HG03354 (cell line): ENCODE results near the gene TFDP1.

Experiments
- ATAC-seq: cut with Tn5 transposase; IDR thresholded peaks from one replicate; pipeline ENCODE4 v1.9.1; 2021; ENCODE audit warnings: mild to moderate bottlenecking; ENCODE audit not compliant: unreplicated experiment, poor library complexity, severe bottlenecking

Gene TFDP1, protein sequence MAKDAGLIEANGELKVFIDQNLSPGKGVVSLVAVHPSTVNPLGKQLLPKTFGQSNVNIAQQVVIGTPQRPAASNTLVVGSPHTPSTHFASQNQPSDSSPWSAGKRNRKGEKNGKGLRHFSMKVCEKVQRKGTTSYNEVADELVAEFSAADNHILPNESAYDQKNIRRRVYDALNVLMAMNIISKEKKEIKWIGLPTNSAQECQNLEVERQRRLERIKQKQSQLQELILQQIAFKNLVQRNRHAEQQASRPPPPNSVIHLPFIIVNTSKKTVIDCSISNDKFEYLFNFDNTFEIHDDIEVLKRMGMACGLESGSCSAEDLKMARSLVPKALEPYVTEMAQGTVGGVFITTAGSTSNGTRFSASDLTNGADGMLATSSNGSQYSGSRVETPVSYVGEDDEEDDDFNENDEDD

DNA sequence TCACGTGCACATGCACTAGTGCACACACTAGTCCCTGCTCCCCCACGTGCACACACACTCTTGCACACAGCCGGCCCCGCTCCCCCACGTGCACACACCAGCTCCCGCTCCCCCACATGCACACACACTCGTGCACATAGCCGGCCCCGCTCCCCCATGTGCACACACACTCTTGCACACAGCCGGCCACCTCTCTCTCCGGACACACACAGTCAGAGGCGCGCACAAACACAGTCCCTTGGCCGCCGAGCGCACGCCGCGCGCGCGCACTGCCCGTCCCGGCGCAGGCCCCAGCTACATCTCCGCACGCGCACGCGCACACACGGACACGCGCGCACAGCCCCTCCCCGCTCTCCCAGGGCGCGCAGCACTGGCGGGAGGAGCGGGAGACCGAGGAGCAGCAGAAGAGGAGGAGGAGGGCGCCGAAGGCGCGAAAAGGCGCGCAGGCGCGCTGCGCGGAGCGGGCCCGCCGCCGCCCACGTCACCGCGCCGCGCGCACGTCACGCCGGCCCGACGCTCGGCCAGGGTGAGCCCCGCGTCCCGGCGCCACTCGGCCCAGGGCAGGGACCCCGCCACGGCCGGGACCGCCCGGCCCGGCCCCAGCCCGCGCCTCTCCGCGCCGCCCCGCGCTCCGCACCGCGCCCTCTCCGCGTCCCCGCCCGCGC, at the start of gene TFDP1:
TFDP1 (plus strand) TSS at position 549 of the 665 bp plus-strand sequence. CDS start 1,085 bp downstream, outside the sequence.
- ATAC-seq = peak; percentile 85

DNA sequence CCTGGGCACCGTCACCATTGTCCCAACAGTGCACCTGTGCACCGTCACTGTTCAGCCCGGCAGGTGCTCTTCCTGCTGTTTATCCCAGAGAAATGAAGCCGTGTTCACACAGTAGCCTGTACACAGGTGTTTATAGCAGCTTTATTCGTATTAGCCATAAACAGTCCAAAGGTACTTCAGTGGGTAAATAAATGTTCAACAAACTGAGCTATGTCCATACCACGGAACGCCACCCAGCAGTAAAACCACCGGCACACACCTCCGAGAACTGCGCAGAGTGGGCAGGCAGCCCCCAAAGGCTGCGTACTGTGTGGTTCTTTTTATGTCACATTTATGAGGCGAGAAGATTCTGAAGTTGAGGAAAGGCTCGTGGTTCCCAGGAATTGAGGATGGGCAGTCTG, 49.2 kb upstream of the TFDP1 start:
- ATAC-seq = no peak

DNA sequence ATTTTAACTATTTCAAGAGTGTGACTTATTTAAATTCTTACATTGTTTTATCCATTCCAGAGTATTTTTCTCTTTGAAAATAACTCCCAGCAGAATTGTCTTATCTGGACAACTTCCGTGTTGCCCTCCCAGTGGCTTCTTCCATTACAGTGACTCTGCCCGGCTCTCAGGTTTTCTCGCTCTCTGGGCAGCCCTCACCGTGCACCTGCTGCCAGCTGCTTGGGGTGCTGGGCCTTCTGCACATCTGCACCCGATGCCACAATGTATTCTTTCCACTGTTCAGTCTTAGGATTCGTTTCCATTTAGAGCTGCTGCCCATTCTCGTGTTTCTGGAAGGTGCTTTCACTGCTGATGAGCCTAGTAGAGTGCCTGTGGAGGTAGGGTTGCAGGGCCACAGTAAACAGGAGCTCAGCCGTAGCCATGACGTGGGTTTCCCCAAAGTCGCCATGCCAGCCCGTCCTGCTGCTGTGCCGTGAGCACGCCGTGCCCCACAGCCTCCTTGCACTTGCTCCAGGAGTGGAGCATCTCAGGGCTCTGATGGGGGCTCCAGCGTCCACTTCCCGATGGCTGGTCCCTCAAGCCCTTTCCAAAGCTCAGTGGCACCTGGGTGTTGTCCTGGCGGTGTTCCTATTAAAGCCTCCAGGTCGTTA, 48.0 kb upstream of the TFDP1 start:
- no peak for ATAC-seq

DNA sequence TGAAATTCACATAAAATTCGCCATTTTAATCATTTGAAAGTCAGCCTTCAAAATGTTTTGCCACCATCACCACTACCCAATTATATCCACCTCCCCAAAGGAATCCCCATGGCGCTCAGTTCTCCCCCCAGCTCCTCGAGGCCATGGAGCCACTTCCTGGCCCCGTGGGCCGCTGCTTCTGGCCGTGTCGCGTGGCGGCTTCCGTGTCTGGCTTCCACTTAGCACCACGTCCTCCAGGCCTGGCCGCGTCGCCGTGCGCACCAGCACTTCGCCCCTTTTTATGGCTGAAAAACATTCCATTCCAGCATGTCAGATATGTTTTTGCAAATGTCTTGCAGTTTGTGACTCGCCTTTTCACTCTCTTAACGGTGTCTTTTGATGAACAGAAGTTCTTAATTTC, 47.3 kb upstream of the TFDP1 start:
- no peak for ATAC-seq

GRCh38 chr13:113537909-113538688, 46.5 kb upstream of the TFDP1 start:
- no peak for ATAC-seq

GRCh38 chr13:113538689-113539058, 45.9 kb upstream of the TFDP1 start:
- no peak for ATAC-seq

DNA sequence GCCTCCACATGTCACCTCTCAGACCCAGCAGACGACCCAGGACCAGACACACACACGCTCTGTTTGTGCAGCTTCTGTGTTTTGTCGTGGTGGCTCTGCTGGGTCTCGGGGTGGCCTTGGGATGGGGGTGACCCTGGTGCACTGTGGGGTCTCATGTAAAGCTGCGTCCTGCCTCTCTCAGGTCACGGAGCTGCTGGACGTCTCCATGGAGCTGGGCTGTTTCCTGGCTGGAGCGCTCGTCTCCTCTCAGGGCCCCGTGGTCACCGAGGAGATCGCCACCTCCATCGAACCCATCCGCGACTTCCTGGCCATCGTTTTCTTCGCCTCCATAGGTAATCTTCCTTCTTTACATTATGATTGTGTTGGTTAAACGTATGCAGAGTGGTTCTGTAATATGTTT, 45.4 kb upstream of the TFDP1 start:
- ATAC-seq = no peak

- ATAC-seq = no peak
Measured at GRCh38 chr13:113539822-113540221, 44.7 kb upstream of the TFDP1 start.

DNA sequence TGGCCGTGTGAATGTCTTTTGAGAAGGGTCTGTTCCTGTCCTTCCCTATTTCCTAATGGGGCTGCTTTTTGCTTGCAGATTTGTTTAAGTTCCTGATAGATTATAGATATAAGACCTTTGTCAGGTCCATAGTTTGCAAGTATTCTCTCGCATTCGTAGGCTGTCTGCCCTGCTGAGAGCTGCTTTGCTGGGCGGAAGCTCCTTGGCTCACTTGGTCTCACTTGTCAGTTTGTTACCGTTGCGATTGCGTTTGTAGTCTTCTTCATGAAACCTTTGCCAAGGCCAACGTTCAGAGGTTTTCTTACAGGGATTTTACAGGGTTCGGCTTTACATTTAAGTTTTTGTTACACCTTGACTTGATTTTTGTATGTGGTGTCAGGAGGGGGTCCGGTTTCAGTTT, 44.0 kb upstream of the TFDP1 start:
- ATAC-seq = no peak

- no peak for ATAC-seq
Measured at GRCh38 chr13:113542751-113543424, 41.7 kb upstream of the TFDP1 start.

DNA sequence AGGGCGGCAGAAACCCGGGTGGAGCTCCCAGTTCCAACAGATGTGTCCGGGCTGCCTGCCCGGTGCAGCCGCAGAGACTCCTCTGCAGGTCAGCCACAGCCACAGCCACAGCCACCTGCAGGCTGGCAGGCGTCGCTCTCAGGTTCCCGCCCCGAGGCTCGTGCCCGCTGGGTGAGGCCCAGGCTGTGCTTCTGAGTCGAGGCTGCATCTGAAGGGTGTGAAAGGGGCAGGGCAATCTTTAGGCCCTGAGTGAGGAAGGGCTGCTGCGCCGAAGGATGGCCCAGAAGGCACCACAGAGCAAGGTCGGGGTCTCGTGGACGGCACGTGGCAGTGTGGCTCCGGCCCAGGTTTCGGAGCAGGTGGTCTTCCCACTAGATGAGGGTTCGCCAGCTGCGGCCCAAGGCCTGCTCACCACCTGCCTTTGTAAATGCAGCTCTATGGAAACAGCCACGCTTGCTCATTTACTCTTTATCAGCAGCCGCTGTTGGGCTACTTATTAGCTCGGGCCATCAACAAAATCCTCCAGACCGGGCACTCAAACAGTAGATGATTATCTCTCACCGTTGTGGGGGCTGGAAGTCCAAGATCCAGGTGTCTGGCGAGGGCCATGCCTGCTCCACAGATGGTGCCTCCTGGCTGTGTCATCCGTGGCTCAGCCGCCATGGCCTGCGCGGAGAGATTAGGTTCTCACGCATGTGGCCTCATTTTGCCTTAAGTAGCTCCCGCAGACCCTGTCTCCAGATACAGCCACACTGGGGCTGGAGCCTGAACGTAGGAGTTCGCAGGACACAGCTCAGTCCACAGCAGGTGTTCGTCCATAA, 40.3 kb upstream of the TFDP1 start:
- no peak for ATAC-seq

DNA sequence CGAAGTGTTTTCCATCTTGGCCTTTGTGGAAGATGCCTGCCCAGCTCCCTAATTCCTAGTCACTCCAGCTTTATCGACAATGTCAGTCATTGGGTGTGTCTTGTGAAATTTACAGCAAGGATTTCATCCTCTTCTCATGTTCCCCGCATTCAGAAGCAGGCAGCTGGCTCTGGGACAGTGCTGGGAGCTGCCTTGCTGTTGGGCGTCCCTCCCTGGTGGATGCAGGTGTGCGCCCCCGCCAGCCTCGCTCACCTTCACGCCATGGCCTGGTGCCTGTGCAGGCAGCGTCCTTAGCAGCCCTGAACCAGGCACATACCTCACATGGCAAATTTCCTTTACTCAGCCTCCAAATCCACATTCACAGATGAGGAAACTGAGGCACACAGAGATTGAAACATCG, 39.7 kb upstream of the TFDP1 start:
- no peak for ATAC-seq

DNA sequence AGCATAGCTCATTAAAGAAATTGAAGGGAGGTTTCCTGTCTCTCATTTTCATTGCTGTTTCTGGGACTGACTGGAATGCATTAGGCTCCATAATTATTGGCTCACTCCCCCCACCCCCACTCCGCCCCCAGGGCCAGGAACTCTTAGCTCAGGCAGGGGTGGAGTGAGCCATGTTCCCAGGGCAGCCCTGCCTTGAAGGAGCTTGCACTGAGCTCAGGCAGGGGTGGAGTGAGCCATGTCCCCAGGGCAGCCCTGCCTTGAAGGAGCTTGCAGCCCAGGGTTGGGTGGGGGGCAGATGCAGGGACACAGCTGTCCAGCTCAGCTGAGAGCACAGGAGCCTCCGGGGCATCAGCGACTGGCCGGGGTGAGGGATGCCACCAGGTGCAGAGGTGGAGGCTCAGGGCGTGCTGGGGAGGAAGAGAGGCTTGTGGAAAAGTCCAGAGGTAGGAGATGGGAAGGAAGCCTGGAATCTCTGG, 39.1 kb upstream of the TFDP1 start:
- ATAC-seq = no peak

- no peak for ATAC-seq
Measured at GRCh38 chr13:113545931-113546516, 38.5 kb upstream of the TFDP1 start.

DNA sequence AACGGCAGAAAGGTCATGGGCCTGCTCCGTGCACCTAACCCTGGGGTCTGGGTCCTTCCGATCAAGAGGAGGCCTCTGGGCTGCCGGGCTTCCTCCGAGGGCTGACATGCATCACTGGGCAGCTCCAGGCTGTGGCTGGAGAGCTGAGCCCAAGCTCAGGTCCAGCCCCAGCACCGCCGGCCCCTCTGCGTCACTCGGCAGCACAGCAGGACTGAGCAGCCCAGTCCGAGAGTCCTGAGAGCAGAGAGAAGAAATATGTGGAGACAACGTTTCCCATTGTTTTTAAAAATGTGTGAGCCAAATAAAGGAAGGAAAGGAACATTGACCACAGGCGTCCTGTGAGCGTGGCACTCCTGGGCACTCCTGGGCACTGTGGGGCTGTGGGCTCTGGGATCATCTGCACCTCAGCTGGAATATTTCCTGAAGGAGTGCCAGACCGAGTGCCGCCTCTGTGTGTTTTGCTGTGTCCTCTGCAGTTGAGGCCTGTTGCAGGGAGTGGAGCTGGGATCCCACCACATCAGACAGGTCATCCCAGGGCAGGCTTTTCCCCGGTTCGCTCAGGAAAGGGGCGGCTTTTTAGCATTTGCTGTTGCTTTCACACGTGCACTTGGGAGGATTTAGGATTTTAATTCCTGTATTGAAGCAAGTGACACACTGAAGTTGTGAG, 37.8 kb upstream of the TFDP1 start:
- no peak for ATAC-seq

DNA sequence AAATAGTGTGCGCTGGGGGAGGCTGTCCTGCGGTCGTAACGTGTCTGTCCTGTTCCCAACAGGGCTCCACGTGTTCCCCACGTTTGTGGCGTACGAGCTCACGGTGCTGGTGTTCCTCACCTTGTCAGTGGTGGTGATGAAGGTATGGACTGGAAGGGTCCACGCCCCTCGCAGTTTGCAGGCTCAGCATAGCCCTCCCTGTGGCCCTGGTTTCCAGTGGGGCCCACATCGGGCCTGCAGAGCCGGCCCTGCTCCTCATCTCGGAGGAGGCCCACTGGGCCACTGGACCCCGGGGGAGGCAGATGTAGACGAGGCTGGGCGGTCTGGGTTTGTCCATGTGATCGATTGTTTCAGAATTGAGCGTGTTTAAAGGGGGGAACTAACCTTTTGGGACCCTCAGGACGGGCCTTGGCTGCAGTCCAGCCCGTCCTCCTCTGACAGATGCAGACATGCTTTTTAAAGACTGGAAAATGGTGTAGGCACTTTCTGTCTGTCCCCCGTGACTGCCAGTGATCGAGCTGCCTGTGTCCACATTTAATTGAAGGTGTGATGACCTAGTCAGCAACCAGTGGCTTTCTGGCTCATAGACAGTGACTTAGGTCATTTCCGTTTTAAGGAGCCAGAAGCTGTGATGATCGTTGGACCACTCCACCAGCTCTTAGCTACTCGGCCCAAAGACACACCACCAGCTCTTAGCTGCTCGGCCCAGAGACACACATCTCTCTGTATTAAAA, 37.1 kb upstream of the TFDP1 start:
- no peak for ATAC-seq

DNA sequence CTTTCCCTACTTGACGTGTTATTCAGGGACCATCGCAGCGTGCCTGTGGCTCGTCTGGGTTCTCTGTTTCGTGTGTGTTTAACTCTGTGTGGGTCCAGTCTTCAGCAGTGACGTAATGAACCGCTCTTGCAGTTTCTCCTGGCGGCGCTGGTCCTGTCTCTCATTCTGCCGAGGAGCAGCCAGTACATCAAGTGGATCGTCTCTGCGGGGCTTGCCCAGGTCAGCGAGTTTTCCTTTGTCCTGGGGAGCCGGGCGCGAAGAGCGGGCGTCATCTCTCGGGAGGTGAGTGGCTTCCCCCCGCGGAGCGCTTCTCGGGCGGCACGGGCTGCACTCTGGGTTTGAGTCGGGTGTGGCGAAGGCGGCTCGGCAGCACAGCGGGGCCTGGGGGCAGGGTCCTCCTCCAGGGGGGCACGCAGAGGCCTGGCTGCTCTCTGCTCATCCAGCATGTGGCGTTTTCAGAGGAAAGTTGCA, 36.3 kb upstream of the TFDP1 start:
- ATAC-seq = no peak
